GM19452 (cell line): ENCODE data around the gene DDT.
"Not testable (repeated sequence)": the region's sequence is repeated elsewhere in the genome, so short reads cannot be mapped to it uniquely, and the experiment has no call there.

ENCODE experiments used
- ATAC-seq: cut with Tn5 transposase; IDR thresholded peaks from one replicate; pipeline ENCODE4 v1.9.1; 2021; ENCODE audit not compliant: unreplicated experiment

Gene DDT

GRCh38 chr22:23989583-23990244, 15.5 kb upstream of the DDT start:
- ATAC-seq, result not testable (repeated sequence)

- not testable (repeated sequence) for ATAC-seq
Measured at GRCh38 chr22:23986538-23987178, 12.4 kb upstream of the DDT start.

GRCh38 chr22:23986089-23986488, 11.8 kb upstream of the DDT start:
- ATAC-seq, result not testable (repeated sequence)

GRCh38 chr22:23984430-23984829, 10.2 kb upstream of the DDT start:
- ATAC-seq, result no peak

GRCh38 chr22:23980567-23980966, 6.3 kb upstream of the DDT start:
- not testable (repeated sequence) for ATAC-seq

GRCh38 chr22:23979557-23980240, 5.5 kb upstream of the DDT start, which contains the start of gene GSTT2:
Gene GSTT2 (plus strand): TSS chr22:23980134.
- ATAC-seq, result not testable (repeated sequence)

GRCh38 chr22:23977304-23977703, 3.1 kb upstream of the DDT start:
- not testable (repeated sequence) for ATAC-seq

- not testable (repeated sequence) for ATAC-seq
Measured at GRCh38 chr22:23974836-23975352, 653 bp upstream of the DDT start.

- ATAC-seq, result not testable (repeated sequence)
Measured at GRCh38 chr22:23971927-23972326, 2.3 kb downstream of the DDT start.

- no peak for ATAC-seq
Measured at GRCh38 chr22:23970816-23971486, 3.3 kb downstream of the DDT start.

GRCh38 chr22:23970201-23970641, 4.0 kb downstream of the DDT start:
- ATAC-seq, result no peak

- ATAC-seq, result no peak
Measured at GRCh38 chr22:23969071-23969470, 5.2 kb downstream of the DDT start.

GRCh38 chr22:23966568-23966967, 7.7 kb downstream of the DDT start, which contains the start of gene DDTL:
Gene DDTL (plus strand): TSS chr22:23966888. CDS start chr22:23966915, 27 bp downstream.
- peak; percentile 92 for ATAC-seq

GRCh38 chr22:23966094-23966493, 8.1 kb downstream of the DDT start:
- peak; percentile 34 for ATAC-seq

- ATAC-seq, result not testable (repeated sequence)
Measured at GRCh38 chr22:23961084-23961771, 13.0 kb downstream of the DDT start, which contains the start of gene GSTT2B. Gene GSTT2B (minus strand): TSS chr22:23961195. CDS start chr22:23961131, 64 bp downstream.

GRCh38 chr22:23956301-23956900, 17.8 kb downstream of the DDT start:
- ATAC-seq, result not testable (repeated sequence)

GRCh38 chr22:23955886-23956285, 18.4 kb downstream of the DDT start:
- ATAC-seq, result not testable (repeated sequence)

- not testable (repeated sequence) for ATAC-seq
Measured at GRCh38 chr22:23954991-23955305, 19.3 kb downstream of the DDT start.

- not testable (repeated sequence) for ATAC-seq
Measured at GRCh38 chr22:23954193-23954990, 19.8 kb downstream of the DDT start.
